Ovary (tissue), 9 donors: ENCODE measurements around the gene MIDN. TPM values are rescaled to one million over a fixed set of nuclear protein-coding genes. Genes with fewer than 3 reads are reported as not detected.

ENCODE experiments used
- DNase-seq, 5 donors: peaks; one replicate each; pipeline ENCODE4 v3.0.0-alpha.2; 2019 to 2020
- H3K27ac ChIP-seq, 2 donors: fragments of 200-600 bp; one replicate each; pipeline versions ENCODE4 v1.5.1 to v1.8.0; 2019 to 2022
- H3K27me3 ChIP-seq: fragments of 200-600 bp; one replicate; pipeline ENCODE4 v1.8.0; 2022
- H3K36me3 ChIP-seq: fragments of 200-600 bp; sonication (generic); one replicate; pipeline ENCODE4 v1.5.1; 2019
- H3K4me1 ChIP-seq: one replicate; pipeline ENCODE4 v1.8.1; 2013; ENCODE audit warnings: mild to moderate bottlenecking, moderate library complexity; ENCODE audit not compliant: insufficient read depth
- H3K4me3 ChIP-seq: fragments of 200-600 bp; sonication (generic); one replicate; pipeline ENCODE4 v1.5.1; 2017
- H3K9me3 ChIP-seq, 2 donors: fragments of 200-600 bp in 1 of 2; sonication (generic) in 1 of 2; one replicate each; pipeline versions ENCODE4 v1.5.1 to v1.8.1; 2013 to 2019; ENCODE audit warnings: mild to moderate bottlenecking in 1 of 2, moderate library complexity in 1 of 2
- EP300 ChIP-seq: sonication (generic); formaldehyde crosslinking; IDR thresholded peaks from one replicate; pipeline ENCODE4 v1.6.1; 2017; ENCODE audit warnings: antibody characterized with exemption
- POLR2A ChIP-seq: fragments of 450-650 bp; IDR thresholded peaks from one replicate; pipeline ENCODE4 v1.6.1; 2017; ENCODE audit warnings: antibody characterized with exemption, mild to moderate bottlenecking, moderate library complexity
- whole genome bisulfite sequencing, 3 donors: extraction: QIAGEN DNeasy Blood & Tissue Kit in 1 of 3; methylation state at CpG; one replicate each; pipeline versions ENCODE4 v1.1.5 to v1.1.7; 2013 to 2017; 5-methylcytosine and 5-hydroxymethylcytosine counted together
- intact Hi-C, 4 donors: fragments of 100-400 bp; cut with DNase I; formaldehyde crosslinking; loops; one replicate each; pipeline versions ENCODE4 v1.11.0 to v1.15.1; 2022 to 2023
- polyA plus RNA-seq, 2 donors: library from polyadenylated mRNA; stranded (reverse); fragments of 200-250 nt in 1 of 2; fragments of 350-450 nt in 1 of 2; fragmentation: Illumina TruSeq in 1 of 2; extraction: RNeasy Lipid Tissue Mini Kit (QIAGEN cat#74804) in 1 of 2; gene quantifications; one replicate each; pipeline ENCODE4 v1.2.3, GENCODE V29; 2013 to 2014
- total RNA-seq, 7 donors: library from RNA; depleted of rRNA in 2 of 7; stranded (reverse); fragments of >200 nt in 2 of 7; fragmentation: NEBNext Ultra II Directional in 3 of 7; extraction: Animal tissue kit (Norgen Biotek cat#: 25700) in 3 of 7; gene quantifications; one replicate each; pipeline versions ENCODE4 v1.1.0 to v1.2.4, GENCODE V29; 2016 to 2023
- TF ChIP-seq, protein P1 (sequence below), 3 donors: fragments of 450-650 bp in 2 of 3; fragments of 200-600 bp in 1 of 3; IDR thresholded peaks; one replicate each; pipeline versions ENCODE4 v1.5.1 to v1.8.0; 2016 to 2022; ENCODE audit warnings: antibody characterized with exemption in 3 of 3, mild to moderate bottlenecking in 1 of 3
- donor health status: DM: no; HTN: no; CAD: no; lungs with moderate emphysema.
- donor health status: DM: no; HTN: no; CAD: no.
- donor health status: Bipolar disorder and iron deficiency.
- donor health status: DM: yes; HTN: yes; CAD: no.
- donor health status: DM: no; HTN: no; CAD: no.
- donor health status: DM: yes; HTN: yes; CAD: no.

MIDN gene
- total and polyA plus RNA-seq, 9 donors, result 10.1 to 261 (median 105) TPM

- no peak for DNase-seq
- Histone ChIP-seq H3K36me3 (no peaks in the 10 kb centered on the region), H3K4me1 (no peaks in the 10 kb centered on the region), H3K4me3 (no peak overlapping the region), H3K27ac (no peak overlapping the region), H3K27me3 (peaks cover 7% of the 10 kb centered on the region), H3K9me3 (no peaks in the 10 kb centered on the region)
- WGBS, 3 donors, result 60 to 72% (median 61%) methylated on average over 12 to 13 of the region's 13 CpGs
- intact Hi-C loops, result no loop called here
- TF ChIP-seq, protein P1, sequence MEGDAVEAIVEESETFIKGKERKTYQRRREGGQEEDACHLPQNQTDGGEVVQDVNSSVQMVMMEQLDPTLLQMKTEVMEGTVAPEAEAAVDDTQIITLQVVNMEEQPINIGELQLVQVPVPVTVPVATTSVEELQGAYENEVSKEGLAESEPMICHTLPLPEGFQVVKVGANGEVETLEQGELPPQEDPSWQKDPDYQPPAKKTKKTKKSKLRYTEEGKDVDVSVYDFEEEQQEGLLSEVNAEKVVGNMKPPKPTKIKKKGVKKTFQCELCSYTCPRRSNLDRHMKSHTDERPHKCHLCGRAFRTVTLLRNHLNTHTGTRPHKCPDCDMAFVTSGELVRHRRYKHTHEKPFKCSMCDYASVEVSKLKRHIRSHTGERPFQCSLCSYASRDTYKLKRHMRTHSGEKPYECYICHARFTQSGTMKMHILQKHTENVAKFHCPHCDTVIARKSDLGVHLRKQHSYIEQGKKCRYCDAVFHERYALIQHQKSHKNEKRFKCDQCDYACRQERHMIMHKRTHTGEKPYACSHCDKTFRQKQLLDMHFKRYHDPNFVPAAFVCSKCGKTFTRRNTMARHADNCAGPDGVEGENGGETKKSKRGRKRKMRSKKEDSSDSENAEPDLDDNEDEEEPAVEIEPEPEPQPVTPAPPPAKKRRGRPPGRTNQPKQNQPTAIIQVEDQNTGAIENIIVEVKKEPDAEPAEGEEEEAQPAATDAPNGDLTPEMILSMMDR (IDR thresholded peaks at IDR 0.05), result no peak
- TF ChIP-seq EP300 (no peak), POLR2A (no peak)
Measured at GRCh38 chr19:1296078-1296477, 47.7 kb downstream of the MIDN start.

GRCh38 chr19:1296575-1297271 is 48.3 kb downstream of the MIDN start:
- TF ChIP-seq POLR2A, result no peak
- TF ChIP-seq, protein P1 (IDR thresholded peaks at IDR 0.05), result no peak
- TF ChIP-seq EP300, result no peak
- intact Hi-C loops, result no loop called here
- DNase-seq, result no peak
- Histone ChIP-seq H3K9me3 (no peaks in the 10 kb centered on the region), H3K4me1 (no peaks in the 10 kb centered on the region), H3K27me3 (peaks cover 7% of the 10 kb centered on the region), H3K27ac (no peak overlapping the region), H3K4me3 (no peak overlapping the region), H3K36me3 (no peaks in the 10 kb centered on the region)
- WGBS, 3 donors, result 68 to 77% (median 69%) methylated on average over 24 of the region's 24 CpGs

GRCh38 chr19:1298235-1298634 is 49.9 kb downstream of the MIDN start:
- Histone ChIP-seq H3K4me3 (no peak overlapping the region), H3K9me3 (no peaks in the 10 kb centered on the region), H3K36me3 (no peaks in the 10 kb centered on the region), H3K27me3 (peaks cover 3% of the 10 kb centered on the region), H3K4me1 (no peaks in the 10 kb centered on the region), H3K27ac (no peak overlapping the region)
- intact Hi-C loops, result no loop called here
- TF ChIP-seq EP300 (no peak), POLR2A (no peak)
- TF ChIP-seq, protein P1 (IDR thresholded peaks at IDR 0.05), result no peak
- no peak for DNase-seq
- WGBS, 3 donors, result 83 to 87% (median 85%) methylated on average over 8 of the region's 8 CpGs

DNA sequence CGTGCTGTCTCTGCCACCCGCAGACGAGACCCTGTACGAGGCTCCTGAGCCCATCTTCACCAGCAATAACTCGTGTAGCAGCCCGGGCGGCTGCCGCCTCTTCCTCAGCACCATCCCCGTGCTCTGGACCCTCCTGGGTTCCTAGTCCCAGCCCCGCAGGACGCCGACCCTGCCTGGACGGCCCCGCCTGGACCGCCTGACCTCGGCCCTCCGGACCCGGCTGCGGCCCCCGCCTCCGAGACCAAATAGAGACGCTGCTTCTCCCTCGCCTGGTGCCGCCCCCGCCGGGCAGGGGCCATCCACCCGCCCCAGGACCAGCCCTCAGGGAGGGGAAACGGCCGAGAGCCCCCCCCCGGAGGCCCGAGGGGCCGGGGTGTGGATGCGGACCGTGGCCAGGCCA is 51.4 kb downstream of the MIDN start:
- no peak for DNase-seq
- H3K4me1 ChIP-seq, result no peaks in the 10 kb centered on the region
- H3K27ac ChIP-seq, result no peak overlapping the region
- TF ChIP-seq, protein P1 (IDR thresholded peaks at IDR 0.05), result no peak
- no peak for TF ChIP-seq EP300
- TF ChIP-seq POLR2A, result no peak
- peaks cover 3% of the 10 kb centered on the region for H3K27me3 ChIP-seq
- no peak overlapping the region for H3K4me3 ChIP-seq
- no peaks in the 10 kb centered on the region for H3K36me3 ChIP-seq
- 62 to 74% (median 69%) methylated on average over 28 to 34 of the region's 34 CpGs for WGBS, 3 donors
- no peaks in the 10 kb centered on the region for H3K9me3 ChIP-seq
- intact Hi-C loops, result no loop called here
